Measurements from ENCODE around the gene ADARB2.
"Not testable (repeated sequence)": the region's sequence is repeated elsewhere in the genome, so short reads cannot be mapped to it uniquely, and the experiment has no call there.

ADARB2 gene

DNA sequence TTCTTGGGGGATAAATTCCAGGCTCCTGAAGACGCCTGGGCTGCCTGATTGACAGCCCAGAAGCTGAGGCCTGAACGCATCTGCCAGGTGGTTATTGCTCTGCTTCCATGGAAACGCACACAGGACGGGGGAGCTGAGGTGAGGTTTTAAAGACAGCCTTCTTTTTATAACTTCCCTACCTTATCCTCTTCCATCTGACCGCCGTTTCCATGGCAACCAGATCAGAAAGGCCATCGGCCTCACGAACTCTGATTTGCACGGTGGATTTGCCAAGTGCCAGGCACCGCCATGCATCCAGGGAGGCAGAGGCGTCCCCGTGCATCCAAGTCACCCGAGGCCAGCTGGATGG is 260.9 kb downstream of the ADARB2 start:
- DNase-seq: peak; percentile 45

DNA sequence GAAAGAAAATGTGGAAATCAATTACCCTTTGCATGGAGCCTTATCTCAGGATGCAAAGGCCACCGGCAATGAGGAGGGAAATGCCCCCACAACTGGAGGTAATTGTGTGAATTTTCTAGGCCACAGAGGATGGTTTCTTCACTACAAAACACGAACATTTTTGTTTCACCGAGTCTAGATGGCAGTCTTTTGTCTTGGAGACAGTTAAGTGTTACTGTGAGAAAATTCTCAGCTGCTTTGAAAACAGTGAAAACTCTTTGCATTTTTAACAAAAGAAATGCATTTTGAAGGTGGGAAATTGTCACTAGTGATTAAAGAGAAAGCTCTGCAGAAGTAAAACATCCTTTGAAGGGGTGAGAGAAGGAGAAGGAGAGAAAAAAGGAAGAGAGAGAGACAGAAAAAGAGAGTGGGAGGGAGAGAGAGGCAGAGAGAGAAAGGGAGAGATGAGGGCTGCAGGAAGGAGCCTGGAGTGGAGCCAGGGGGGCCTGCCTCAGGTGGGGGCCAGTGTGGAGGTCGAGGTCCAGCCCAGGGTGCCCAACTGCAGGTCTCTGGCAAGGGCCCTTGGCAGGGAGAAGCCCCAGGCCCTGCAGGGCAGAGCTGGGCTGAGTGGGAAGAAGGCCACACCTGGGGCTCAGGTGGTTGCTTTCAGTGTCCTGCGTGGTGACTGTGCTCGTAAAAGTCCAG is 261.4 kb downstream of the ADARB2 start:
- no peak for DNase-seq

DNA sequence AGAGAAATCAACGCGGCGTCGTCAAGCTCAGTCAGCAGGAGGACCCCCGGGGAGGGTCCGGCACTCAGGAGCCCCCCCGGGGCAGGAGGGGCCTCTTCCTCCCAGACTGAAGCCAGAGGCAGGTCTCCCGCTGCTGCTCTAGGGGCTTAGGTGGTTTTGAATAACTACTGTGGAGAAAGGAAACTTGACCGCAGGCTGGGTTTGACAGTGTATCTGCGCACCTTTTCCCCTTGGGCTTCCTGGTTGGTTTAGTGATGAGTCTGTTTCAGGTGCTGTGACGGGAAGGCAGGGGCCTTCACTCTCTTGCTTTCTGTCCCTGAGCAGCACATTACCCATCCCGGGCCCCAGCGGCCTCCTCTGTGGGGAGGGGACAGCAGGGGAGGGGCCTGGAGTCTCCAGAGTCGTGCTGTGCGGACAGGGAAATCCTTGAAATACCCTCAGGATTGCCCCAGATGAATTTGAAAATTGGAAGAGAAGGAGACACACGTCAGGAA is 262.2 kb downstream of the ADARB2 start:
- DNase-seq: no peak

DNA sequence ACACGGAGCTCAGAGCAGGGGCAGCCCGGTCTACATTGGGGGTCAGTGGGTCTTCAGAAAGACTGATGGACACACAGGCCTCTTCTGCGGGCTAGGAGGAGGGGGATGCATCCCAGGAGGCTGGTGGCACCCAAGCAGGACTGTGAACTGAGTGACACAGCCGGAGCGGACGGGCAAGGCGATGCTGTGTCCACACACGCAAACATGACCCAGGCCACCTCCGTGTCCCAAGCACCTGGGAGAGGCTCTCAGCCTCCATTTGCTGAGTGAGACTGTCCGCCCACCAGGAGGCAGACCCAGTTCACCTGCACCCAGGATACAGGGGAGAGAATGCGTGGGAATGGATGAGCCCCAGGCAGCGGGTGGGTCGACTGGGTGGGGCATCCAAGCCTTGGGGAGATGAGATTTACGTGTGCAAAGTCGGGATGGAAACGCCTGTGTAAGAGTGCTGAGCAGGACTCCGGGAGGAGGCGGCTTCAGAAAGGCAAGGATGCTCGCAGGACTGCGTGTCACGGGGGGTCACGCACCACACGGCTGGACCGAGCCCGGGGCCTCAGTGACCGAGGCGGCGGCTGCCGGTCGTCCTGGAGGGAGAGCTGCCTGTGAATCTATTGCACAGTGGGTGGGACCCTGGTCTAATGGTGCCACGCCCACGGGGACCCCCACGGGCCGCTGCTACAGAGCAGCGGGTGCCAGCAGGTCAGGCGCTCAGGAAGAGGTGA is 262.8 kb downstream of the ADARB2 start:
- no peak for DNase-seq

DNA sequence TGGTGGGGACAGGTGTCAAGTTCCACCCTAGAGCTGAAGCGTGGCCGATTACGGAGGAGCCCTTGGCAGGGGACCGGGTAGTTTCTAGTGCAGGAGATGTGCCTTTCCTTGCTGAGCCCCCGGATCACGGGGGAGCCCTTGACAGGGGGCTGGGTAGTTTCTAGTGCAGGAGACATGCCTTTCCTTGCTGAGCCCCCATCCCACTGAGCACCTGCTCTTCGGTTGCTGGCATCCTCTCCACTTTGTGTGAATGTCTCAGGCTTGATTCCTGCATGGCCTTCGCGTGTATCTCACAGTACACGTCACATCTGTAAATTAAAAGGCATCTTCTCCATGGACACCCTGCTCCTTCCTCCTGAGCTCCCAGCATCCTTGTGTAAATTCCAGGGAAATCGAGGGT is 263.5 kb downstream of the ADARB2 start:
- DNase-seq: no peak

DNA sequence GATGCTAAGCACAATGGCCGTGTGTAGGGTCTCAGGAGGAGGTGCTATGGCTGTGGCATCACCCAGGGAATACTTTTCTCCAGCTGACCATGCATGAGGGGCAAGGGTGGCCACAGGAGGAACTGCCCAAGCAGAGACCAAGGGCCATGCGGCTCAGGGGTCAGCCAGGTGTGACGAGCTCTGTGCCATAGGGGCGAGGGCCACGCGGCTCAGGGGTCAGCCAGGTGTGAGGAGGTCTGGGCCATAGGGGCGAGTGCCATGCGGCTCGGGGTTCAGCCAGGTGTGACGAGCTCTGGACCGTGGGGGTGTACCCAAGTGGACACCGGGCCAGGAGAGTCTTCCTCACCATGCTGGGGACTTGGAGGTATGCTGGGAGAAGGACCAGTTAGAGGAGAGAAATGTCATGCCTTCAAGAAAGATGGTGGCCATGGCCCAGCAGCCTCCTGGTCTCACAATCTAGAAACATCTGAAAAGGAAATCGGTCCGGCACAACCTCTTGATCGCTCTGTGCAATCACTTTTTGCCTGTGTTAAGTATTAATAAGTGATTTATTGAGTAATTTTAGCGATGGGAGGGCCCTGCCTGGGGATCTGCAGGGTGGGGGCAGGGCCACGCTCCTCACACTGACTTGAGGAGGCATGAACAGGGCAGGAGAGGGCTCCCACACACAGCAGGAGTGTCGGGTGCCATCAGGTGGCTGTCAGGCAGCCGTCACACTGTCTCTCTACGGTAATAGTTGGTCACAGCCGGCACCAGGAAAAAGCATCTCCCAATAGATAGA is 265.0 kb downstream of the ADARB2 start:
- DNase-seq: no peak

DNA sequence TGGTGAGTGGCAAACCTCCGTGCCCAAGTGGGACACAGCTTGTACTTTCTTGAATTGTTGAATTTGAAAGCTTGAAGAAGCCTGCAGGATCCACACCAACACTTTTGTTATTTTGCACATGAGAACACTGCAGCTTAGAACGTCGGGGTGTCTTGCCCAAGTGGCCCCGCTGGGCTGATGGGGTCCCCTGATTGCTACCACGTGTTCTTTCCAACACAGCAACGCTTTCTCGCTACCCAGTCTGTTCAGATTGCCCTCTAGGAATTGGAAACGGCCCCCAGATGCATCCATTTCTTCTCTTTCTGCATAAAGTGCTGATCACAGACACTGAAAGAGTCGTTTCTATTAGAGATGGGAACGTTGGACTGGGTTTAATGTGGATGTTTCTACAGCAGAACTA is 268.5 kb downstream of the ADARB2 start:
- DNase-seq: no peak

DNA sequence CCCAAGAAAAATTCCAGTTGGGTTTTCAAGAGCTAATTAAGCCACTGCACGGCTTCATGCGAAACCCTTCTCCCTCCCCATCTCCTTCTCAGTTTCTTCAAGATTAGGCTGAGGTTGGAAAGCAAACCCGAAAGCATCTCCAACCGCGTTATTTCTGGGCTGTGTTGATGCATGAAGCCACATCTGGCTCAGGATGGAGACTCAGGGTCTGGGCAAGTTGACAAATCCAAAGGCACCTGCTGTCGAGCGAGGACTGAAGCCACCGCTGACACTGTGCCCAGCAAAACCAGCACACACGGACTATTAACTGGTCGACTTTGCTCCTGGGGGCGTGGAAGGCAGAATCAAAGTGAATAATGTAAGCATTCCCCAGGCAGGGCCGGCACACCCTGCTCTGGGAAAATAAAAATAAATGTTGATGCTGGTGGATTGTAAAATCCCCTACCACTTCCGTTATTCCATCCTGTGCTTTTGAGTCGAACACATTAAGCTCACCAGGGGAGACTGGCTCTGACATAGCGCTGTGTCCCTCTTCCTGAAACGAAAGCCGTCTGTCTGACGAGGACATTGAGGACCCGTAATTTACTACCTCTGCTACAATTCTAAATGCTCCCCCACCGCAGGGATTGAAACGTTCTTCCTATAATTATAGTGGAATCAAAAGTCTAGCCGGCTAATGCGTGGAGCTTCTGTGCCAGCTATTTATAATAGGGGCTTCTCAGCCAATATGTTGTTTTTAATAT is 269.8 kb downstream of the ADARB2 start:
- DNase-seq: no peak

DNA sequence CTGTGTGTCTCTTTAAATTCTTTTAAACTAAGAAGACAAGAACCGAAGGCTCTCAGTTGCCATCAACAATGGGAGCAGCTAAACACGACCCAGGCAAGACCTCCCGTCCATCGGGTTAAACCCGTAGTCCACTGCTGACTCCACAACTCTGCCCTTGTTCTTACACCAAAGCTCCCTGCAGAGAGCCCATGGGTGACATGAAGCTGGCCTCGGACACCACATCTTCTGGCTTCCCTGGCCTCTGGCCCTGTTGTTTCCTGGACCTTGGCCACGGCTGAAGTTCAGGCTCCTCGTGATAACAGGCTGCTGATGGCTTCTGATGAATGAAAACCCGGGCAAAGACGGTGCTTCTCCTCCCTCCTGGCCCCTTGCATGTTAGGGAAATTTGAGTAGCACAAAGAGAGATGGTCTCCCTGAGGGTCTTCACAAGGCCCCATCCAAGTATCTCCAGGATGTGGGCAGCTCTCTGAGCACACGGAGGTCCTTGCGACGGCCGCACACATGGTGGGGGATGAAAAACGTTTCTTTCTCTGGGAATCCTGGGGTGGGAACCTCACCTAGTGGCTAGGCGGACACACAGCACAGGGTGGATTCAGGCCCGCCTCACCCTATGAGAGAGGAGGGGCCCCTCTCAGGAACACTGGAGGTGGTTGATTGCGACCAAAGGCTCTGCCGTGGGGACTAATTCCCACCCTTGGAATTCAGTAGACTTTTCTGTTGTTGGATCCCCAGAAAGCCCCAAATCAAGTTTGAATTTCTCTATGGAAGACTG is 271.1 kb downstream of the ADARB2 start:
- peak; percentile 42 for DNase-seq

DNA sequence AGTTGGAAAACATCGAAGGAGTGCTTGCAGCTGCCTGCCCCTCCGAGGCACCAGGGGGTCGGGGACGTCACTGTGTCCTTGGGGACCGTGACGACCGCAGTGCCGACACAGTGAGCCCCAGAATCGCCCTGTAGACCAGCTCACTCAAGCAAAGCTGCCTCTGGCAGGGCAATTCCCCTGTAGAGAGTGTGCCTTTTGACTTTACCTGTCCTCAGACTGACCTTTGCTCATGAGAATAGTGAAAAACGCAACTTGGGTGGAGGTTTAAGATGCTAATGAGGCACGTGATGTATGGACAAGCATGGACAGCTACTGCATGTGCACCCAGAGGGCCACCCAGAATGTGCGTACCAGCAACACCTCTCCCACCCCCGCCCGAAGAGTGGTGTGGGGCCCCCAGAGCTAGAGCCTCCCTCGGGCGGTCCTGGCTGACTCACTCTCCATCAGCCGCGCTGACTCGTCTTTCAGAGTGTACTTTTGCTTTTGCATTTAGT is 271.9 kb downstream of the ADARB2 start:
- peak; percentile 61 for DNase-seq

DNA sequence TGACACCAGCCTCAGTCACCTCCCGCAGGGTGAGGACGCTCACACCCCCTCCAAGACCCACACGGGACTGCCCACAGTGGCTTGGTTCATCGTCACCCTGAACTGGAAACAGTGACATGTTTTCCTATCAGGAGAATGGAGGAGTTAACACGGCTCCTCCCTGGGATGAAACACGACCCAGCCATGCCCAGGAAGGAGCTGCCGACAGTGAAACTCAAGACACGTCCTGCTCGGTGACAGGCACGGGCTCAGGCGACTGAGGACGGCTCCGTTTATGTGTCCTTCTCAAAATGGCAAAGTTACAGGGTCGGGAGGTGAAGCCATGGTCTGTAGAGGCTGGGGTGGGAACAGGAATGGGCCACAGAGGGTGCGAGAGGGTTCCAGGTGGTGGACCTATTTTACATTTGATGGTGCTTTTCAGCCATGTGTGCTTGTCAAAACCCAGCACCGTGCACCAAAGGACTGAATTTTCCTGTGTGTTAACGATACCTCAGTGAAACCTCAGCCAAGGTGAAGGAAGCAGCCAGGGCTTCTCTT is 272.4 kb downstream of the ADARB2 start:
- DNase-seq: peak; percentile 61

DNA sequence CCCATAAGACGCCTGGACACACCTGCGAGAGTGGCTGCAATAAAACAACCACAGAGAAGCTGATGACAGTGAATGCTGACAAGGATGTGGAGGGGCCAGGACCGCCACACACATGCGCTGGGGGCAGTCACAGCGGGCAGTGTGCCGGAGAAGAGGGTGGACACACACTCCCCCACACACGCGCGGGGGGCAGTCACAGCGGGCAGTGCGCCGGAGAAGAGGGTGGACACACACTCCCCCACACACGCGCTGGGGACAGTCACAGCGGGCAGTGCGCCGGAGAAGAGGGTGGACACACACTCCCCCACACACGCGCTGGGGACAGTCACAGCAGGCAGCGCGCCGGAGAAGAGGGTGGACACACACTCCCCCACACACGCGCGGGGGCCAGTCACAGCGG is 273.4 kb downstream of the ADARB2 start:
- DNase-seq: not testable (repeated sequence)

DNA sequence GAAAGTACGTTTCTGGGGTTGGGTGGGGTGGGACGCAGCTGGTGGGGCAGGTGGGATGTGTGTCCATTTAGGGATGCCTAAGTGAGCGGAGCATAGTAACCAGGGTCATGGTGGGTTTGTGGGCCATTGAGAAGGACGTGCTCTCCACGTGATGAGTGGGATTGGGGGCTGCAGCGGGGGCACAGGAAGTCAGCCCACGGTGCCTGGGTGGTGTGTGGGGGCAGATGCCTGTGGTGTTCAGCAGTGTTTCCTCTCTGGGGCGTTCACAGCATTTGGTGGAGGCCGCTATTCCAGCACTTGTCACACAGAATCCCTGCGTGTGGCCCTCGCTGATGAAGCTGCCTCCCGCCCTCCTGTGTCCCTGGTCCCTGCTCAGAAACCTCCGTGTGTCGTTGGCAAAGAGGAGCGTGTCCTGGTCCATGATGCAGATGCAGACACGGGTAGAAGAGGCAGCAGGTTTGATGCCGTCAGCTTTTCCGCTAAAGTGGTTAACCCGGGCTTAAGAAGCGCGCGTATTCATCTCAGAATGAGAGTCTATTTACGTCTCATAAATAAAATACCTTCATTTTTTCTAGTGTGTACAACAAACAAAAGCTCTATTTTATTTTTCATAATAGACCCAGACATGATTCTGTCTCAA is 274.2 kb downstream of the ADARB2 start:
- DNase-seq: no peak

DNA sequence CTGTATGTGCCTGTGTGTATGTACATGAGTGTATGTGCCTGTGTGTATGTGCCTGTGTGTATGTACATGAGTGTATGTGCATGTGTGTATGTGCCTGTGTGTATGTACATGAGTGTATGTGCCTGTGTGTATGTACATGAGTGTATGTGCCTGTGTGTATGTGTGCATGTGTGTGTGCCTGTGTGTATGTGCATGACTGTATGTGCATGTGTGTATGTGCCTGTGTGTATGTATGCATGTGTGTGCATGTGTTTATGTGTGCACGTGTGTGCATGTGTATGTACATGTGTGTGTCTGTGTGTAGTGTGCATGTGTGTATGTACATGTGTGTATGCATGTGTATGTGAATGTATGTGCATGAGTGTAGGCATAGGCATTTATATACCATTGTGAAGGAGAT is 274.8 kb downstream of the ADARB2 start:
- no peak for DNase-seq

DNA sequence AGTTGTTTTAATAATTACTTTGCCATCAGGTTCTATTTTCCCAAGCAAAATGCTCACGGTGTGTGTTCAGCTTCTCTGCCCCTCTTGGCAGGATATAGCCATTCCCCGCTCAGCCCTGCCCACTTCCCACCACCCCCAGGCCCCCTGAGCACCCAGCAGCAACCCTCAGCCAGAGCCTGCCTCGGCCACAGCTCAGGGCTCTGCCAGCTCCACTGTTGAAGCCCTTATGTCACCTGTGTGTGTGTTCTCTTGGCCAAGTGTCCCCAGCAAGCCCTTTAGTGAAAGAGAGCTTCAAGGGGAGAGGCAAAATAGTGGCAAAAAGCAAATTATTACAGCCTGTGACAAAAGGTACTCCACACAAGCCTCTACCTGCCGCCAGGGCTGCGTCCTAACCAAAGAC is 275.3 kb downstream of the ADARB2 start:
- peak; percentile 18 for DNase-seq

DNA sequence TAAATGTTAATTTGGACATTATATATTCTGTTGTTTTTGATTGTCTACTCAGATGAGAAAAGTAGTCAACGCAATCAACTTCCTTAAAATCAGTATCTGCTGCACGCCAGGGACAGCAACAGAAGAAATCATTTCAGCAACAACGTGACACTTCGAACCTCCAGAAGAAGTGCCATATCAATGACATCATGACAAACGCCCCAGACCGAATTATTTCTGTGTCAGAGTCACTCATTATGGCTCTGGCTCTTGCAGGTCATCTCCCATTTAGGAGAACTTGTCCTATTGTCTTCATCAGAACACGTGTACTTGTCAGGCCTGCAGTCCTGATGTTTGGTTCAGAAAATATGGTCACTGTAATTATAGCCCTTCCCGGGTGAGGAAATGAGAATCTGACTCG is 276.3 kb downstream of the ADARB2 start:
- peak; percentile 45 for DNase-seq

DNA sequence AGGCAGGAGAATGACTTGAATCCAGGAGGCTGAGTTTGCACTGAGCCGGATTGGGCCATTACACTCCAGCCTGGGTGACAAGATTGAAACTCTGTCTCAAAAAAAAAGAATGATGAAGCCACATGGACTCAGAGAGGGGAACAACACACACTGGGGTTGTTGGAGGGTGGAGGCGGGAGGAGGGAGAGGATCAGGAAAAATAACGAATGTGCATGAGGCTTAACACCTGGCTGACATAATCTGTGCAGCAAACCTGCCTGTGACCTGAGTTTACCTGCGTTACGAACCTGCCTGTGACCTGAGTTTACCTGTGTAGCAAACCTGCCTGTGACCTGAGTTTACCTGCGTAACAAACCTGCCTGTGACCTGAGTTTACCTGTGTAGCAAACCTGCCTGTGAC is 277.7 kb downstream of the ADARB2 start:
- DNase-seq: peak; percentile 55

DNA sequence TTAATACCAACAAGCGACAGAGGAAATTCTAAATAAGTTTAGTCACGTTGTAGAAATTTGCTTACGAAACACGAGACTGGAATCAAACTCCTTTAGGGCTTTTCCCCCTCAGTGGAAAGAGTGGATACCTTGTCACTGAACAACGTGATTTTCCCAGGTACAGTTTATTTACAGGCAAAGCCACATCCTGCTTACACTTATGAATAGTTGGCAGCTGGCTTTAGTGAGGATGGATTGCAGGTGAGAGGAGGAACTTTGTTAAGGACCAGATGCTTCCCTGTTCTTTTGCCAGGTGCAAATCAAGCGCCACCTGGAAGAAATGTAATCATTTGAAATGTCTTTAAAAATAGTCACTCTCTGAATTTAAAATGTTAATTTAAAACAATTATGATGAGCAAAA is 282.4 kb downstream of the ADARB2 start:
- DNase-seq: peak; percentile 86

DNA sequence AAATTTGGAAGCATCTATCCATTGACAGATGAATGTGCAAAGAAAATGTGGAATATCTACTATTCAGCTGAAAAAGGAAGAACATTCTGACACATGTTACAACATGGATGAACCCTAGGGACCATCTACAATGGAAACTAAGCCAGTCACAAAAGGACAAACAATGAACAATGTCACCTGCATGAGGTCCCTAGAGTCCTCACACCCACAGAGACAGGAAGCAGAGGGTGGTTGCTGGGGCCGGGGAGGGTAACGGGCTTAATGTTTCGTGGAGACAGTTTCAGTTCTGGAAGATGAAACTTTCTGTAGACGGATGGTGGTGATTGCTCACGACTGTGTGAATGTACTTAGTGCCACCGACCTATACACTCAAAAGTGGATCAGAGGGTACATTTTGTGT is 282.9 kb downstream of the ADARB2 start:
- peak; percentile 78 for DNase-seq

DNA sequence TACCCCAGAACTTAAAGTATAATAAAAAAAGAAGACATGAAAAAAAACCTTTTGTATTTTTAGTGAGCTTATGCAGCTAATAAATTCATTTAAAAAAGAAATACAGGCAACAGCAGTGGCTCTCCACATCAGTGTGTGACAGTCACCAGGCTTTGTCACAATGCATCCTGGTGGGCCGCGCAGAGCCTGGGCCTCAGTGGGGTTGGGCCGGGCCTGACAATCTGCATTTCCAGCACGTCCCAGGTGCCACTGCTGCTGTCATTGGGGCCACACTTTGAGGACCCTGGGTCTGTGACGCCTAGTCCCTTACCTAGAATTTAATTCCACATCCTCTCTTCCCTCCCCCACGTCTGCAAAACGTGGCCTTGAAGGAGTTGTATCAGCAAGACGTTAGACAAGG is 284.5 kb downstream of the ADARB2 start:
- DNase-seq: no peak

DNA sequence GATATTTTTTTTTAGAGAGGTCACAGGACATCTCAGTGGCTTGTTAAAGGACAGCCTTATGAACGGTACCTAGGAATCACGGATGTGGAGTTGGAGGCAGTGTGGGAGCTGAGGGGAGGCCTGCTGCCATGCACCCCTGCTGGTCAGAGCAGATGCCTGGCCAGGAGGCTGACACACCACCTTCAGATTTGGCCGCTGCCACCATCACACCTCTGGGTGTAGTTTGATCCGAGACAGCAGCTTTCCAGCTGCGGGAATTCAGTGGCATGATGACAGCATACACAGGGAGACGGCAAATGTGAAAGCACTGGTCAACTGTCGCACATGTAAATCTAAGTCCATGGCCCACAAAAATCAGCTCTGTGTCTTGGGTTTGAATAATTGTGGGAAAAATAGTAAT is 285.4 kb downstream of the ADARB2 start:
- no peak for DNase-seq

All from DMS53 (cell line).